ENCODE data around the gene PXMP4.

Gene PXMP4

GRCh38 chr20:33719989-33720709 lies at the start of gene PXMP4:
Gene PXMP4 (minus strand): TSS chr20:33720310. CDS start chr20:33720207, 103 bp downstream.
- DNase-seq = peak; percentile 95

- no peak for DNase-seq
Measured at GRCh38 chr20:33769043-33769442, 48.9 kb upstream of the PXMP4 start.

DNA sequence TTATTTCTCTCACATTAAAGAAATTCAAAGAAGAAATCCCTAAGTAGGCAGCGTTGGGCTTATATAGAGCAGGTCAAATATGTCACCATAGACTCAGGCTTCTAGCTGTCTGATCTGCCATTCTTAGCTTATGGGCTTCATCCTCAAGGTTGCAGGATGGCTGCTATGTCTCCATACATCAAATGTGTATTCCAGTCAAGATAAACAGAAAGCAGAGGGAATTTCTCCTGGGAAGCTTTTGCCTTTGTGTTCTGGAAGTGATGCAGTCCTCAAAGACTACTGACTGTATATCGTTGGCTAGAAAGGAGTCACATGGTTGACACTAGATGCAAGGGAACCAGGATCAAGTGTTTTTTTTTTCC lies 47.6 kb upstream of the PXMP4 start:
- DNase-seq = no peak

- no peak for DNase-seq
Measured at GRCh38 chr20:33766686-33767085, 46.6 kb upstream of the PXMP4 start.

GRCh38 chr20:33765592-33765991 lies 45.5 kb upstream of the PXMP4 start:
- no peak for DNase-seq

DNA sequence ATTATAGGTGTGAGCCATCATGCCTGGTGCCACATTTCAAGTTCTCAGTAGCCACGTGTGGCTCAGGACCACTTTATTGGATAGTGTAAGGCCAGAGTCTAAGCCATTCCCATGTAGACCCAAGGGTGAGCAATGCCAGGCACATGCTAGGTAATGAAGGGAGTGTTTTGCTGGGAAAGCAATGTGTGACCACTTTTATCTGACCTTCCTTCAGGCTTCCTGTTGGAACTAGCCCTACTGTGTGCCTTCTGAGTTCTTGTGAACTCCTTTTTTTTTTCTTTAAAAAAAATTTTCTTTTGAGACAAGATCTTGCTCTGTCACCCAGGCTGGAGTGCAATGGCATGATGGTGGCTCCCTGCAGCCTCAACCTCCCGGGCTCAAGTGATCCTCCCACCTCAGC lies 45.0 kb upstream of the PXMP4 start:
- no peak for DNase-seq

DNA sequence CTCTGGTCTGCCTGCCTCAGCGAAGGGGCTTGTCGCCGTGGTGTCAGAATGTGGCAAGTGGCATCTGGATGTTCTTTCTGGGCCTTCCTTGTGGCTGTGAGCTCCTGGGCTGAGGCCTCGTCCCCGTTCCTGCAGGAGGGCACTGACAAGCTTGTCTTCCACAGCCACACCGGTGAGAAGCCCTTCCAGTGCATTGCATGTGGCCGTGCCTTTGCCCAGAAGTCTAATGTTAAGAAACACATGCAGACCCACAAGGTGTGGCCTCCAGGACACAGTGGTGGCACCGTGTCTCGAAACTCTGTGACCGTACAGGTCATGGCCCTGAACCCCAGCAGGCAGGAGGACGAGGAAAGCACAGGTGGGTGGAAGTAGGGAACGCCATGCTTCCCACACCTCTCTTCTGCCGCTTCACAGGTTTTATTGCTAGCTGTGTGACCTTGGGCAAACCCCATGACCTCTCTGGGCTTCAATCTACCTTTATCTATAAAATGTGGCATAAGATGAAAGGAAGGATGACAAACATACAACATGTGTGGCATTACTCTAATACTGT lies 41.7 kb upstream of the PXMP4 start:
- no peak for DNase-seq

DNA sequence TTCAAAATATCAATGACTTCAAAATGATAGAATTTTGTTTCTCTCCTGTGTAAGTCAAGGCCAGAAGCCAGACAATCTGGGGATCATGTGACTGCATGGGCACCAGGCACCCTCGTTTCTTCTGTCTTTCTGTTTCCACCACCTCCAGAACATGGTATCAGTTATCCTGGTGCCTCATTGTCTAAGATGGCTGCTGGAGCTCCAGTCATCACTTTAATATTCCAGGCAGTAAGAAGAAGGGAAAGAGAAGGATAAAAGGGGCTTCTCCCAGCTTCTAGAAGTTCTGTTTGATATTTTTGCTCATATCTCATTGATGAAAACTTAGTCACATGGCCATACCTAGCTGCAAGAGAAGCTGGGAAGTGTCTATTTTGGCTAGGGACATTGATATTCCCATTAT lies 37.3 kb upstream of the PXMP4 start:
- DNase-seq = no peak

- DNase-seq = no peak
Measured at GRCh38 chr20:33757046-33757445, 36.9 kb upstream of the PXMP4 start.

GRCh38 chr20:33755936-33756490 lies 35.9 kb upstream of the PXMP4 start:
- peak; percentile 26 for DNase-seq

DNA sequence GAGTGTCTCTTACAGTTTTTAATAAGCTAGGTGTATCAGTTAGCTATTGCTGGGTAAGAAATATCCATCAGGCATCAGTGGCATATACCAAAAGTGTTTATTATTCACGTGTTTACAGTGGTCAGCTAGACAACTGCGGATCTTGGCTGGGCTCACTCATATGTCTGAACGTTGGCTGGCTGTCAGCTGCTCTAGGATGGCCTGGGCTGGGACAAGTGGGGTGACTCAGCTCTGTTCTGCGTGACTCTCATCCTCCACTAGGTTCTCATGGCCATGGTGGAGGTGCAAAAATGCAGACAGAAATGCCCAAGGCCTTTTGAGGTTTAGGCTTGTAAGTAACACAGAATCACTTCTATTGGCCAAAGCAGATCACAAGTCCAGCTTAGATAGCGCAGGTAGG lies 33.7 kb upstream of the PXMP4 start:
- no peak for DNase-seq

DNA sequence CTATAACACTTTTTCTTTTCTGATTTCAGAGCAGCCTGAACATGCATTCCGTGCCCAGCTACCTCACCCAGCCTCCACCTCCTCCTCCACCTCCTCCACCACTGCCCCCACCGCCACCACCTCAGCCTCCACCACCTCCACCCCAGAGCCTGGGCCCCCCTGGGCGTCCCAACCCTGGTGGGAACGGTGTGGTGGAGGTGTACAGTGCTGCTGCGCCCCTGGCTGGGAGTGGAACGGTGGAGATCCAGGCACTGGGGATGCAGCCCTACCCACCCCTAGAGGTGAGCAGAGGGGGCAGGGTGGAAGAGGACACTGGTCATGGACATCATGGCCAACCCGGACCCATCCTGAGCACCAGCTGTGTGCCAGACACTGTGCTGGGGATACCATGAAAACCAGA lies 33.0 kb upstream of the PXMP4 start:
- no peak for DNase-seq

- no peak for DNase-seq
Measured at GRCh38 chr20:33751775-33752174, 31.7 kb upstream of the PXMP4 start.

DNA sequence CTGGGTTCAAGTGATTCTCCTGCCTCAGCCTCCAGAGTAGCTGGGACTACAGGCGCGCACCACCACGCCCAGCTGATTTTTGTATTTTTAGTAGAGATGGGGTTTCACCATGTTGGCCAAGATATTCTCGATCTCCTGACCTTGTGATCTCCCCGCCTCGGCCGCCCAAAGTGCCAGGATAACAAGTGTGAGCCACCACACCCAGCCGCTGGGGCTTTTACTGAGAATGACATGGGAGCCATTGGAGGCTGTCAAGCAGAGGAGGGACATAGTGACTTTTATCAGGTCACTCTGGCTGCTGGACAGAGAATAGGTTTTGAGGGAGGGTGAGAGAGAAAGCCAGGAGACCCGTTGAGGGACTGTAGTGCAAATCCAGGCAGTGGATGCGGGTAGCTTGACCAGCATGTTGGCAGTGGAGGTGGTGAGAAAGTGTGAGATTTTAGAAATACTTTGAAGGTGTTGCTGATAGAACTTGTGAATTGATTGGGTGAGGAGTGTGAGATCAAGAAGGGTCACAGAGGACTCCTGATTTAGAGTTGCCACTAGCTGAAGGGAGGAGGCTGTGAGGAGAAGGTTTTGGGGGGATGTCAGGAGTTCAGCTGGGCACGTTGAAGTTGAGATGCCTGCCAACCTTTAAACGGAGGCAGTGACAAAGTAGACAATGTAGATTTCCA lies 26.4 kb upstream of the PXMP4 start:
- DNase-seq = no peak

DNA sequence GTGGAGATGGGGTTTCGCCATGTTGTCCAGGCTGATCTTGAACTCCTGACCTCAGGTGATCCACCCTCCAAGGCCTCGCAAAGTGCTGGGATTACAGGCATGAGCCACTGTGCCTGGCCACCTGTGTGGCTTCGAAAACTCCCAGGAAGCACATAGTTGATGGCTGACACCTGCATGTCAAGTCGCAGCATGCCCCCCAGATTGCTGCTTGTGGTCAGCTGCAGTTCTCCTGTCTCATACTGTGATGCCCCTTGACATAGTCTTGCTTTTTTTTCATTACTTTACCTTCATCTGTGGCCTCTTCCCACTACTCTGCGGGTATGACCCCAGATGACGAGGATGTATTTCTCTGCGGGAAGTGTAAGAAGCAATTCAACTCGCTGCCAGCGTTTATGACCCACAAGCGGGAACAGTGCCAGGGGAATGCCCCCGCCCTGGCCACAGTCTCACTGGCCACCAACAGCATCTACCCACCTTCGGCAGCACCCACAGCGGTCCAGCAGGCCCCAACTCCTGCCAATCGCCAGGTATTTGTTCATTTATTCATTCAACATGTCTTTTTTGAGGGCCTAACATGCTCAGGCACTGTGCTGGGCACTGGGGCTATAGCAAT lies 24.8 kb upstream of the PXMP4 start:
- no peak for DNase-seq

GRCh38 chr20:33744181-33744580 lies 24.1 kb upstream of the PXMP4 start:
- no peak for DNase-seq

- DNase-seq = no peak
Measured at GRCh38 chr20:33740189-33740588, 20.1 kb upstream of the PXMP4 start.

DNA sequence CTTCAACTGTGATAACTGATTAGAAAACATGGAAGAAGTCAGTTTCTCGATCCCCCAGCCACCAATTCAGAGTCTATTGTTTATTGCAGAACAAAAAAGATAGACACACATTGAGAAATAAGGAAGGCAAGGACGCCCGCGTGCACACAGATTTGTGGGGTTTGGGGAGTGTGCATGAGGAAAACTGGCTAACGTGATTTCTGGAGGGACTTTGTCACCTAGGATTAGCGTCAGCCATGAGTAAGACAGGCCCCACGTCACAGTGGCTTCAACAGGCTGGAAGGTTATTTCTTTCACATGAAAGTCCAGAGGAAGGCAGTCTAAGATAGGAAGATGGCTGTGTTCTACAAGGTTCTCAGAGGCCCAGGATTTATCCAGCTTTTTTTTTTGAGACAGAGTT lies 19.4 kb upstream of the PXMP4 start:
- no peak for DNase-seq

GRCh38 chr20:33736962-33737361 lies 16.9 kb upstream of the PXMP4 start:
- no peak for DNase-seq

- peak; percentile 18 for DNase-seq
Measured at GRCh38 chr20:33733654-33734576, 13.8 kb upstream of the PXMP4 start.

DNA sequence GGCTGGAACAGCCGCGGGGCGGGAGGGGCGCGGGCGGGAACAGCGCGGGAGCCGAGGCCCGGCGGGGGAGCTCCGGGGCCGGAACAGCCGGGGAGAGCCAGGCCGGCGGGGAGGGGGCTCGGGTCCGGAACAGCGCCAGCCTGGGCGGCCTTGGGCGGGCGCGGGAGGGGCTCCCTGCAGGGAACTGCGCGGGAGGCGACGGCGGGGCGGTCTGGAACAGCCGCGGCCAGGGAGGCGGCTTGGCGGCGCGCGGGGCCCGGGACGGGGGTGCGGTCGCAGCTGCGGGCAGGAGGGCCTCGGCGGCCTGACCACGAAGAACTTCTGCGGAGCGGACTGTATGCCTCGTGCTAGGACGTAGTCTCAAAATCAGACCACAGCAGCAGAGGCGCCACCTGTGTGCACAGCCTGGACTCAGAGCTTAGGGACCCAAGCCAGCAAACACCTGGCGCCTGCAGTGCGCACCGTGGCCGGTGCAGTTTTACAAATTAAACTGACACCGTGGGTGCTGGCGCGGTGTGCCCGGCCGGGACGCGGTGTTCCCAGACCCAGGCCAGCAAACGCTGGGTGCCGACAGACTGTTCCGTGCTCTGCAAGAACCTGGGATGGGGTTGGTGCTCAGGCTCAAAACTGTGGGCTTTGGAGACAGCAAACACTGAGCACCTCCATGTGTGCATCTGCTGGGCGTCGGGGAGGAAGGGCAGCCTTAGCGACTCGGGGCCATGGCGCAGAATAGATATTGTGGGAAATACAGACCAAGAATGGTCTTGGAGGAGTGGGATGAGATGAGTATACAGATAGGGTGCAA lies 12.3 kb upstream of the PXMP4 start:
- DNase-seq = no peak

DNA sequence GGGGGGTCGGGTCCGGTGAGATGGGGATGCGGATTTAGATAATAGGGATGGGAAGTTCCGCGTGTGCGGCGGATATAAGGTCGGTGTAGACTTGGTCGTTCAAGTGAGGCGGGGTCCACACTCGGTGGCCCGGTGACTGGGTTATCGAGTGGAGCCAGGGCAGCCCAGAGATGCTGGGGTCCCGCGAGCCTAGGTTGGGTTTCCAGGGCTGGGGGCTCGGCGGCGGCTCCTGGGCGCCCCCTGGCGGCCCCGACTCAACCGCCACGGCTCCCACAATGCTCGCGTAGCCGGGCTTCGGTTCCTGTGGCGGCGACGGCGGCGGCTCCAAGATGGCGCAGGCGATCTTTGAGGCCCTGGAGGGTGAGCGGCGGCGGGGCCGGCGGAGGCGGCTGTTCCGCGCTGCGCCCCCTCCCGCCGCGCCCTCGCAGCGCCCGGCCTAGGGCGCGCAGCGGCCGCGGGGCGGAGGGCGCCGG lies 11.6 kb upstream of the PXMP4 start, which contains the start of gene ZNF341:
Gene ZNF341, plus strand, starts transcription at position 304 of the 473 bp plus-strand sequence. Its CDS starts 26 bp downstream, at position 330.
- peak; percentile 93 for DNase-seq

Data from CD4-positive, alpha-beta T cell treated with Interleukin-15 for 1 hour (primary cell).